Measurements from ENCODE around the gene SLC12A1.

The SLC12A1 gene

GRCh38 chr15:48242015-48242414 lies 35.9 kb downstream of the SLC12A1 start:
- no peak for DNase-seq

DNA sequence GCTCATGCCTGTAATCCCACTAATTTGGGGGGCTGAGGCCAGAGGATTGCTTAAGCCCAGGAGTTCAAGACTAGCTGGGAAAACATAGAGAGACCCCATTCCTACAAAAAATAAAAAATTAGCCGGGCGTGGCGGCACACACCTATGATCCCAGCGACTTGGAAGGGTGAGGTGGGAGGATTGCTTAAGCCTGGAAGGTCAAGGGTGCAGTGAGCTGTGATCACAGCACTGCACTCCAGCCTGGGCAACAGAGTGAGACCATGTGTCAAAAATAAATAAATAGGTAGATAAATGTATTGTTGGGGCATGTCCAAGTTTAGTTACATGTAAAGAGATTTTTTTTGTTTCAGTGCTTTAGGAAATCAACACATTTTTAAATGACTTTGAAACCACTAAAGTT lies 36.4 kb downstream of the SLC12A1 start:
- DNase-seq, result no peak

DNA sequence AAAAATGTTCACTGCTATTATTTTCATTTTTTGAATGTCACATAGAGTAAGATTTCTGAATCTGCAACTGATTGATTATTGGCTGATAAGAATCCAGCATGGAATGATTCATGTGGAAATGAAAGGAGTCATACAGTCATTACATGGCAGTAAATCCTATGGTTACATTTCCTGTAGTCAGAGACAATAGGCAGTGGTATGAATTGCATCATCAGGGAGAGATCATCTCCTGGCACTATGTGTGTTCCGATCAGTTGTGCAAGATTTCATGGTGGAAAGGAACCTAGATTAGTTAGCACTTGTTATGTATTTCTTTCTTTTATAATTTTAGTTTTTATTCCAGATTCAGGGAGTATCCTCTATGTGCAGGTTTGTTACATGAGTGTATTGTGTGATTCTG lies 38.8 kb downstream of the SLC12A1 start:
- no peak for DNase-seq

DNA sequence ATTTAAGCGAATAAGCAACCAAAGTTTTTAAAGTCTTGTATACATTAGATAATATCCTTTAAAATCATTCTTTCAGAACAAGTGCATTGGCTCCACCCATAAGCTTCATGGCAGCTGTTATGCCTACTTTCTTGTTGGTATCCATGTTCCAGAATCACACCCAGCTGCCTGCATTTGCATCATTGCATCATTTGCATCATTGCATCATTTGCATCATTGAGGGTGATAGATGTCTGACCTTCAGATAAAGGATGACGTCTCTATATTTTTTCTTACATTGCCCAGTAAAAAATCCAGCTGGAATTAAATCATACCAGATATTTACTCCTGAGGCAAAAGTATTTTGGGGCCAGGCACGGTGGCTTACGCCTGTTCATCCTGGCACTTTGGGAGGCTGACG lies 42.3 kb downstream of the SLC12A1 start:
- no peak for DNase-seq

- DNase-seq, result peak in 8 of 56 donors; percentile 0 to 25 (median 2)
Observed at GRCh38 chr15:48250640-48251076, 44.6 kb downstream of the SLC12A1 start.

DNA sequence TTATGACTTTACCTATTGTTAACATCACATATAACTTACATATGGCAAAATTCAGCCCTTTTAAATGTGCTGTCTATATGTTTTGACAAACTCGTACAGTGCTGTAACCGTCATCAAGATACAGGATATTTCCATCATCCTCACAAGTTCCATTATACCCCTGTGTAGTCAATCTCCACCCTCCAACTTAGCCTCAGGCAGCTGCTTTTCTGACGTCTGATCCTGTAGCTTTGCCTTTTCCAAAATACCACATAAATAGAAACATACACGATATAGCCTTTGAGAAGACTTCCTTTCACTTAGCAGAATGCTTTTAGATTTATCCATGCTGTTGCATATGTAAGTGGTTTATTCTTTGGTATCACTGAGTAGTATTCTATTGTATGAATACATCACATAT lies 47.1 kb downstream of the SLC12A1 start:
- no peak for DNase-seq

GRCh38 chr15:48265135-48265534 lies 59.0 kb downstream of the SLC12A1 start:
- no peak for DNase-seq

DNA sequence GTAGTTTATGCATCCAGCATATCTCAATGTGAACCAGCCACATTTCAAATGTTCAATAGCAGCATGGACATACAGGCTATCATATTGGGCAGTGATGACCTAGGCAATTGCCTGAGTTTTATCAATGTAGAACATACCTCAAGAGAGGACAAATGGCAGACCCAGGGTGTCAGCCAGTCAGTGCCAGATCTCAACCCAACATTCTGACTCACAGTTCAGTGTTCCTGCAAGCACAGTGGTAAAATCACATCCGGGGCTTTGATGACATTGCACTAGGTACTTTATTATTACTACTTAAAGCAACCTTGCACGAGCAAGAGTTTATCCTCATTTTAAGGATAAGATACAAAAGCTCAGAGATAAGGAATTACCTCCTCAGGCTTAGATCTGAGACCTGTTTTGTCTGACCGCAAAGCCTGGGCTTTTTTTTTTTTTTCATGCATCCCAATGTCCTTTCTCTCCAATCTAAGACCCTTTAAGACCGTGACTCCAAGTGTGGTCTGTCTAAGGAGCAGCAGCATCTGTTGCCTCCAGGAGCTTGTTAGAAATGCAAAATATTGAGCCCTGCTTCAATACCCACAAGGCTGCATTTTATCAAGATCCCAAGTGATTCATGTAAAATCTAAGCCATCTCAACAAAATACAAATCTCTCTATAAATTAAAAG lies 60.1 kb downstream of the SLC12A1 start:
- no peak for DNase-seq

- no peak for DNase-seq
Observed at GRCh38 chr15:48267766-48268165, 61.7 kb downstream of the SLC12A1 start.

DNA sequence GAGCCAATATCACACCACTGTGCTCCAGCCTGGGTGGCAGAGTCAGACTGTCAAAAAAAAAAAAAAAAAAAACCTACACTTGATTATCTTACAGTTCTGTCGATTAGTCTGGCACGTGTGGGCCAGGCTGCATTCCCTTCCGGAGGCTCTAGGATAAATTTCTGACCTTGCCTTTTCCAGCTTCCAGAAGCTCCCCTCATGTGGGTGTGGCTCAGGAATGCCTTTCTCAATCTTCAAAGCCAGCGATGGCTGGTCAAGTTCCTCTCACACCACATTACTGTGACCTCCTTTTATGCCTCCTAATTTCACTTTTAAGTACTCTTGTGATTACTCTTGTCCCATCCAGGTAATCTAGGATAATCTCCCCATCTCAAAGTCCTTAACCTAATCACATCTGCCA lies 66.9 kb downstream of the SLC12A1 start:
- DNase-seq, result no peak

DNA sequence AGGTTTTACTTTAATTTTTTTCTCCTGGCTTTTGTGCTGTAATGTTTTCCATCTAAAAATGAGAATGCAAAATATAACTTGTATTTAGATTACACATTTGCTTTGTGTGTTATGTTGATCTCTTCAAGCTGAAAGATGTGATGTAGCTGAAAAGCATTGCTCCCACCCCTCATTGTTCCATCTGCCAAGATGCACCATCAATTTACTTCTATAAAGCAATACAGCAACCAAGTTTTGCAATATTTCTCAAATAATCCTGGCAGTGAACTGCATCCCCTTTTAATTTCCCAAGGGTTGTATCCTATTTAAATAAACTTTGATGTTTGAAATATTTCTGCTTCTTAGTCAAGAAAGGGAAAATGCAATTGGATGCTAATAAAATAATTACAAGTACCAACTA lies 72.6 kb downstream of the SLC12A1 start:
- DNase-seq, result no peak

GRCh38 chr15:48279608-48280007 lies 73.5 kb downstream of the SLC12A1 start:
- no peak for DNase-seq

DNA sequence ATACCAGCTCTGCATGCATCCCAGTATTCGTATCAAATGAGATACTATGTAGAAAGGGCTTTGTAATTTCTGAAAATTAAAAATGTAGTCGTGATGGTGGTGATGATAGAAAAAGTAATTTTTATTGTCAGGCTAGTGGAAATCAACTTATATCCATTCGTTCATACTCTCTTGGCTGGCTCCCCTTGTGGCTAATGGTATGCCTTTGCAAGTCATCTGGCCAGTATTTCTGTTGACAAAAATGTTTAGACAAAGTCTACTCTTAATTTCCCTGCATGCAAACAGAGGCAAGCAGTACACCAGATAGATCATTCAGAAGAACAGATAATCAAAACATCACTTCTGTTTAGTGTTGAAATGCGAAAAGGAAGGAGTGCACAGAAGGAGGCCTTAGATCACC lies 75.6 kb downstream of the SLC12A1 start:
- DNase-seq, result no peak

- no peak for DNase-seq
Observed at GRCh38 chr15:48282216-48282615, 76.1 kb downstream of the SLC12A1 start.

GRCh38 chr15:48283396-48284145 lies 77.5 kb downstream of the SLC12A1 start:
- no peak for DNase-seq

- DNase-seq, result peak in 37 of 56 donors; percentile 1 to 64 (median 13)
Observed at GRCh38 chr15:48285329-48286214, 79.5 kb downstream of the SLC12A1 start.

DNA sequence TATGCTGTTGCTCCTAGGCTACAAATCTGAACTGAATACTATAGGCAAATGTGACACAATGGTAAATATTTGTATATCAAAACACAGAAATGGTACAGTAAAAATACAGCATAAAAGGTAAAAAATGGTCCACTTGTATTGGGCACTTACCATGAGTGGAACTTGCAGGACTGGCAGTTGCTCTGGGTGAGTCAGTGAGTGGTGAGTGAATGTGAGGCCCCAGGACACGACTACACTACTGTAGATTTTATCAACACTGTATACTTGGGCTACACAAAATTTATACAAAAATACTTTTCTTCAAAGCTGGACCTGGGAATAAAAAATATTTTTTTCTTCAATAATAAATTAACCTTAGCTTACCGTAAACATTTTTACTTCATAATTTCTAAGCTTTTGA lies 83.5 kb downstream of the SLC12A1 start:
- DNase-seq, result no peak

DNA sequence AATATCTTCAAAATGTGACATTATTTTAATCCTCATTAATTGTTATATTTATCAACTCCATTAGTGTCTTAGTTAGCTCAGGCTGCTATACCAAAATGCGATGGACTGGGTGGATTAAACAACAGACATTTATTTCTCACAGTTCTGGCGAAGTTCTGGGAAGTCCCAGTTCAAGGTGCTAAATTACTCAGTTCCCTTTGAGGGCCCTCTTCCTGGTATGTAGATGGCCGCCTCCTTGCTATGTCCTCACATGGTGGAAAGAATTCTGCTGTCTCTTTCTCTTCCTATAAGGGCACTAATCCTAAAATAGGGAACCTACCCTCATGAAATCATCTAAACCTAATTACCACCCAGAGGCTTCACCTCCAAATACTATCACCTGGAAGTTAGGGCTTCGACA lies 86.4 kb downstream of the SLC12A1 start:
- DNase-seq, result no peak

- DNase-seq, result no peak
Observed at GRCh38 chr15:48297668-48298067, 91.6 kb downstream of the SLC12A1 start.

GRCh38 chr15:48298914-48299313 lies 92.8 kb downstream of the SLC12A1 start:
- DNase-seq, result no peak

GRCh38 chr15:48300038-48300437 lies 93.9 kb downstream of the SLC12A1 start:
- DNase-seq, result no peak

GRCh38 chr15:48304398-48304797 lies 98.3 kb downstream of the SLC12A1 start:
- DNase-seq, result no peak
